Measurements from ENCODE around the gene UBA5. TPM values are rescaled to one million over a fixed set of nuclear protein-coding genes. Genes with fewer than 3 reads are reported as not detected.

UBA5 gene
- total and polyA plus RNA-seq, 9 of the 15 experiments (the other 6 are each of a cell fraction or from before 2014, with no cell fraction given): 8.1 to 71.1 (median 29.4) TPM

DNA sequence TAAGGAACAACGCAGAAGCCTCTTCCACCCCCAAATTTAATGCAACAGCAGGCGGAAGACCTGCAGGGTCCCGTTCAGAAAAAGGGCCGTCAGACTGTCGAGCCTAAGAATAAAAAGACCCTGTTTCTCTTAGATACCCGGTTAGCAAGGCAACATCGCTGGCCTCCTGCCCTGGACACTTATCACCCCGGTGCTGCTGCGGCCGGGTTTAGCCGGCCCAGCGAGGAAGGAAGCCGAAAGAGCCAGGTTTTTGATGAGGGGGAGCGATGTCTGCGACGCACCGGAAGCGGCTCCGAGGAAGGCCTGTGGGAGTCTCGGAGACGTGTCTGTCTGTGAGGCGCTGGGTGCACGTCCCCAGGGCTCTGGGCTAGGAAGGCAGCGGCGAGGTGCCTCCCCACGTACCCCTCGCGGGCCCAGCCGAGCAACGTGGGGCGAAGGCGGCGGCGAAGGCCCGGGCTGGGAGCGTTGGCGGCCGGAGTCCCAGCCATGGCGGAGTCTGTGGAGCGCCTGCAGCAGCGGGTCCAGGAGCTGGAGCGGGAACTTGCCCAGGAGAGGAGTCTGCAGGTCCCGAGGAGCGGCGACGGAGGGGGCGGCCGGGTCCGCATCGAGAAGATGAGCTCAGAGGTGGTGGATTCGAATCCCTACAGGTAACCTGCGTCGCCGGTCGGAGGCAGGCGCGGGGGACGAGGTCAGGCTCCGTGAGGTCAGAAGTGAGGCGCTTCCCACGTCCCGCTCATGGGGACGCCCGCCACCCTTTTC, at the start of gene UBA5 (continued):
- TF ChIP-seq REST (IDR thresholded peaks at IDR 0.05; ENCODE audit: borderline replicate concordance): peak; percentile 81
- TF ChIP-seq REST (CRISPR knock-in tag; IDR thresholded peaks at IDR 0.05; ENCODE audit: low read depth): no peak
- no peak for TF ChIP-seq MYBL2 (IDR thresholded peaks at IDR 0.05; ENCODE audit: low read depth)
- TF ChIP-seq MYBL2 (CRISPR knock-in tag; IDR thresholded peaks at IDR 0.05; ENCODE audit: borderline replicate concordance): no peak
- TF ChIP-seq PHF20 (IDR thresholded peaks at IDR 0.05; ENCODE audit: partially characterized antibody): peak; percentile 84
- peak in 1 of 3 experiments; percentile 54 for TF ChIP-seq YY1 (IDR thresholded peaks at IDR 0.05; ENCODE audit: borderline replicate concordance in 1 of 3, control insufficient read depth in 1 of 3, extremely low read depth in 1 of 3, insufficient read depth in 3 of 3, insufficient read length in 1 of 3, insufficient replicate concordance in 2 of 3, low read depth in 1 of 3, low read length in 2 of 3)
- TF ChIP-seq EP300 (IDR thresholded peaks at IDR 0.05; ENCODE audit: low read length): no peak
- TF ChIP-seq TCF7 (IDR thresholded peaks at IDR 0.05; ENCODE audit: borderline replicate concordance): no peak
- TF ChIP-seq, protein P1, sequence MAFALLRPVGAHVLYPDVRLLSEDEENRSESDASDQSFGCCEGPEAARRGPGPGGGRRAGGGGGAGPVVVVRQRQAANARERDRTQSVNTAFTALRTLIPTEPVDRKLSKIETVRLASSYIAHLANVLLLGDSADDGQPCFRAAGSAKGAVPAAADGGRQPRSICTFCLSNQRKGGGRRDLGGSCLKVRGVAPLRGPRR (CRISPR knock-in tag; IDR thresholded peaks at IDR 0.05): no peak
- no peak for TF ChIP-seq ZC3H4 (CRISPR knock-in tag; IDR thresholded peaks at IDR 0.05; ENCODE audit: borderline replicate concordance)
- 0 out of 2 replicates have a peak, but pooled peaks have one; percentile 36 for TF ChIP-seq HDAC2 (IDR thresholded peaks at IDR 0.05)
- TF ChIP-seq MEF2D (tag; conservative IDR thresholded peaks at IDR 0.05; ENCODE audit: low read depth): no peak
- TF ChIP-seq MCM7 (IDR thresholded peaks at IDR 0.05): no peak
- TF ChIP-seq KAT2B (IDR thresholded peaks at IDR 0.05; ENCODE audit: low read depth, low read length): no peak

All from K562 (cell line).